Thymus (tissue), 11 donors: ENCODE measurements around the gene SLC47A1. TPM values are rescaled to one million over a fixed set of nuclear protein-coding genes. Genes with fewer than 3 reads are reported as not detected.

Experiments used
- DNase-seq, 9 donors: peaks; one replicate each; pipeline ENCODE4 v3.0.0-alpha.2; 2013; ENCODE audit warnings: low spot score in 9 of 9, low read depth in 6 of 9, missing footprints in 1 of 9
- H3K27ac ChIP-seq, 2 donors: one replicate each; pipeline ENCODE4 v1.5.1; 2013; ENCODE audit warnings: control low read depth in 1 of 2, low read depth in 1 of 2, low read length in 1 of 2, mild to moderate bottlenecking in 1 of 2, moderate library complexity in 1 of 2
- H3K27me3 ChIP-seq, 2 donors: one replicate each; pipeline ENCODE4 v1.5.1; 2013; ENCODE audit warnings: low read length in 1 of 2; ENCODE audit not compliant: control insufficient read depth in 2 of 2, insufficient read depth in 1 of 2
- H3K36me3 ChIP-seq, 2 donors: one replicate each; pipeline ENCODE4 v1.5.1; 2013; ENCODE audit warnings: low read length in 1 of 2, mild to moderate bottlenecking in 1 of 2, moderate library complexity in 1 of 2; ENCODE audit not compliant: control insufficient read depth in 2 of 2, insufficient read depth in 2 of 2
- H3K4me1 ChIP-seq, 2 donors: one replicate each; pipeline ENCODE4 v1.5.1; 2013; ENCODE audit warnings: low read length in 2 of 2; ENCODE audit not compliant: control insufficient read depth in 2 of 2, insufficient read depth in 2 of 2
- H3K4me3 ChIP-seq, 2 donors: one replicate each; pipeline ENCODE4 v1.5.1; 2013; ENCODE audit warnings: low read length in 2 of 2, control low read depth in 1 of 2, mild to moderate bottlenecking in 1 of 2
- H3K9me3 ChIP-seq, 2 donors: one replicate each; pipeline ENCODE4 v1.5.1; 2013; ENCODE audit warnings: low read length in 1 of 2, mild to moderate bottlenecking in 1 of 2; ENCODE audit not compliant: control insufficient read depth in 2 of 2, insufficient read depth in 1 of 2
- WGBS: extraction: QIAGEN DNeasy Blood & Tissue Kit; methylation state at CpG from one replicate; pipeline ENCODE4 v1.1.7; 2013; 5-methylcytosine and 5-hydroxymethylcytosine counted together
- polyA plus RNA-seq: library from polyadenylated mRNA; stranded (reverse); fragments of 200-250 nt; gene quantifications from one replicate; pipeline ENCODE4 v1.2.3, GENCODE V29; 2013
- total RNA-seq: library from RNA; stranded (reverse); fragments of 120-200 nt; gene quantifications from one replicate; pipeline ENCODE4 v1.2.4, GENCODE V29; 2013
- donor health status: healthy.

The SLC47A1 gene
- total and polyA plus RNA-seq, 2 donors: 0.33 to 1.4 TPM

- no peak overlapping the region for H3K4me3 ChIP-seq
- no peaks in the 10 kb centered on the region for H3K9me3 ChIP-seq
- peak in 1 of 9 donors; percentile 14 for DNase-seq
- no peak overlapping the region for H3K27ac ChIP-seq
- 41% methylated on average over 6 of the region's 6 CpGs for WGBS
- H3K27me3 ChIP-seq: peaks cover 0 to 2% of the 10 kb centered on the region in 2 donors
- H3K36me3 ChIP-seq: no peaks in the 10 kb centered on the region
- no peaks in the 10 kb centered on the region for H3K4me1 ChIP-seq
Observed at GRCh38 chr17:19546289-19547065, 12.8 kb downstream of the SLC47A1 start.

- no peak for DNase-seq
- WGBS: 94% methylated on average over 7 of the region's 7 CpGs
- H3K9me3 ChIP-seq: no peaks in the 10 kb centered on the region
- H3K27ac ChIP-seq: no peak overlapping the region
- no peaks in the 10 kb centered on the region for H3K36me3 ChIP-seq
- H3K4me1 ChIP-seq: no peaks in the 10 kb centered on the region
- peaks cover 0 to 2% of the 10 kb centered on the region in 2 donors for H3K27me3 ChIP-seq
- H3K4me3 ChIP-seq: no peak overlapping the region
Observed at GRCh38 chr17:19549746-19550623, 16.3 kb downstream of the SLC47A1 start.

GRCh38 chr17:19551165-19551564 lies 17.5 kb downstream of the SLC47A1 start:
- no peak for DNase-seq
- peaks cover 0 to 5% of the 10 kb centered on the region in 2 donors for H3K27me3 ChIP-seq
- H3K27ac ChIP-seq: no peak overlapping the region
- no peaks in the 10 kb centered on the region for H3K36me3 ChIP-seq
- no peak overlapping the region for H3K4me3 ChIP-seq
- 97% methylated on average over 5 of the region's 5 CpGs for WGBS
- no peaks in the 10 kb centered on the region for H3K4me1 ChIP-seq
- H3K9me3 ChIP-seq: no peaks in the 10 kb centered on the region

- Histone ChIP-seq H3K4me3 (no peak overlapping the region), H3K4me1 (no peaks in the 10 kb centered on the region), H3K9me3 (no peaks in the 10 kb centered on the region), H3K27ac (no peak overlapping the region), H3K27me3 (peaks cover 0 to 5% of the 10 kb centered on the region in 2 donors), H3K36me3 (no peaks in the 10 kb centered on the region)
- no peak for DNase-seq
- WGBS: 92% methylated on average over 9 of the region's 9 CpGs
Observed at GRCh38 chr17:19551591-19552148, 18.0 kb downstream of the SLC47A1 start.

GRCh38 chr17:19553036-19553435 lies 19.4 kb downstream of the SLC47A1 start:
- Histone ChIP-seq H3K27ac (no peak overlapping the region), H3K36me3 (no peaks in the 10 kb centered on the region), H3K4me3 (no peak overlapping the region), H3K4me1 (no peaks in the 10 kb centered on the region), H3K9me3 (no peaks in the 10 kb centered on the region), H3K27me3 (peaks cover 0 to 5% of the 10 kb centered on the region in 2 donors)
- WGBS: 96% methylated on average over 8 of the region's 8 CpGs
- DNase-seq: no peak

- Histone ChIP-seq H3K36me3 (no peaks in the 10 kb centered on the region), H3K27me3 (peaks cover 0 to 5% of the 10 kb centered on the region in 2 donors), H3K4me1 (no peaks in the 10 kb centered on the region), H3K27ac (no peak overlapping the region), H3K9me3 (no peaks in the 10 kb centered on the region), H3K4me3 (no peak overlapping the region)
- no peak for DNase-seq
- 89% methylated on average over 9 of the region's 9 CpGs for WGBS
Observed at GRCh38 chr17:19554393-19554792, 20.7 kb downstream of the SLC47A1 start.

GRCh38 chr17:19555746-19556145 lies 22.1 kb downstream of the SLC47A1 start:
- Histone ChIP-seq H3K9me3 (no peaks in the 10 kb centered on the region), H3K27ac (no peak overlapping the region), H3K4me1 (no peaks in the 10 kb centered on the region), H3K36me3 (no peaks in the 10 kb centered on the region), H3K4me3 (no peak overlapping the region), H3K27me3 (peaks cover 0 to 9% of the 10 kb centered on the region in 2 donors)
- DNase-seq: no peak
- 96% methylated on average over 11 of the region's 11 CpGs for whole genome bisulfite sequencing

- no peak overlapping the region for H3K4me3 ChIP-seq
- no peaks in the 10 kb centered on the region for H3K9me3 ChIP-seq
- DNase-seq: no peak
- H3K4me1 ChIP-seq: no peaks in the 10 kb centered on the region
- H3K27ac ChIP-seq: no peak overlapping the region
- peaks cover 0 to 7% of the 10 kb centered on the region in 2 donors for H3K27me3 ChIP-seq
- H3K36me3 ChIP-seq: no peaks in the 10 kb centered on the region
Observed at GRCh38 chr17:19558946-19559345, 25.3 kb downstream of the SLC47A1 start.
